Memory B cell (primary cell): ENCODE data around the gene ISG15.

Experiments used
- ATAC-seq: fragments of 150-1000 bp; cut with Tn5 transposase; 2 replicates; pipeline ENCODE4 v1.10.0; 2021; ENCODE audit warnings: low read depth, mild to moderate bottlenecking, moderate library complexity
- DNase-seq, 2 donors: peaks; one replicate each; pipeline ENCODE4 v3.0.0; 2022; ENCODE audit warnings: low spot score in 2 of 2
- H3K27ac Mint-ChIP-seq: one replicate; pipeline ENCODE4 v1.8.0; 2022; ENCODE audit warnings: mild to moderate bottlenecking, moderate library complexity, mixed read lengths
- H3K27me3 Mint-ChIP-seq: one replicate; pipeline ENCODE4 v1.8.0; 2022; ENCODE audit warnings: mixed read lengths
- H3K36me3 Mint-ChIP-seq: one replicate; pipeline ENCODE4 v1.8.0; 2022; ENCODE audit warnings: mild to moderate bottlenecking, mixed read lengths
- H3K4me1 Mint-ChIP-seq: one replicate; pipeline ENCODE4 v1.8.0; 2022; ENCODE audit warnings: mixed read lengths
- H3K4me3 Mint-ChIP-seq: one replicate; pipeline ENCODE4 v1.8.0; 2022; ENCODE audit warnings: mild to moderate bottlenecking, moderate library complexity, mixed read lengths
- H3K9me3 Mint-ChIP-seq: one replicate; pipeline ENCODE4 v1.8.0; 2022; ENCODE audit warnings: mixed read lengths

Gene ISG15

GRCh38 chr1:1042835-1043234 lies 29.5 kb downstream of the ISG15 start:
- no peak for ATAC-seq
- H3K27ac Mint-ChIP-seq: no peak overlapping the region
- peak overlapping the region; percentile 39 for H3K4me3 Mint-ChIP-seq

GRCh38 chr1:1043411-1043810 lies 30.1 kb downstream of the ISG15 start:
- no peaks in the 10 kb centered on the region for H3K9me3 Mint-ChIP-seq
- ATAC-seq (no peak), DNase-seq (no peak)
- peaks cover 9% of the 10 kb centered on the region for H3K27me3 Mint-ChIP-seq
- H3K4me3 Mint-ChIP-seq: no peak overlapping the region
- H3K27ac Mint-ChIP-seq: no peak overlapping the region
- H3K36me3 Mint-ChIP-seq: peaks cover 1% of the 10 kb centered on the region
- peaks cover 13% of the 10 kb centered on the region for H3K4me1 Mint-ChIP-seq

More at GRCh38 chr1:1042835-1043234, 29.5 kb downstream of the ISG15 start:
- no peak for DNase-seq
- no peaks in the 10 kb centered on the region for H3K9me3 Mint-ChIP-seq
- peaks cover 17% of the 10 kb centered on the region for H3K4me1 Mint-ChIP-seq
- H3K36me3 Mint-ChIP-seq: peaks cover 1% of the 10 kb centered on the region
- H3K27me3 Mint-ChIP-seq: peaks cover 9% of the 10 kb centered on the region

- no peak overlapping the region for H3K27ac Mint-ChIP-seq
- H3K4me3 Mint-ChIP-seq: no peak overlapping the region
- peaks cover 1% of the 10 kb centered on the region for H3K36me3 Mint-ChIP-seq
- H3K9me3 Mint-ChIP-seq: no peaks in the 10 kb centered on the region
- H3K27me3 Mint-ChIP-seq: peaks cover 6% of the 10 kb centered on the region
- DNase-seq (no peak), ATAC-seq (no peak)
- peaks cover 8% of the 10 kb centered on the region for H3K4me1 Mint-ChIP-seq
Measured at GRCh38 chr1:1043921-1044320, 30.6 kb downstream of the ISG15 start.

- DNase-seq: no peak
- H3K9me3 Mint-ChIP-seq: no peaks in the 10 kb centered on the region
- H3K27ac Mint-ChIP-seq: no peak overlapping the region
- H3K4me3 Mint-ChIP-seq: no peak overlapping the region
- no peak for ATAC-seq
- H3K36me3 Mint-ChIP-seq: peaks cover 1% of the 10 kb centered on the region
- peaks cover 3% of the 10 kb centered on the region for H3K27me3 Mint-ChIP-seq
- H3K4me1 Mint-ChIP-seq: peaks cover 3% of the 10 kb centered on the region
Measured at GRCh38 chr1:1044455-1045078, 31.3 kb downstream of the ISG15 start.

GRCh38 chr1:1045129-1045528 lies 31.8 kb downstream of the ISG15 start:
- Mint-ChIP-seq H3K36me3 (peaks cover 1% of the 10 kb centered on the region), H3K27me3 (no peaks in the 10 kb centered on the region), H3K4me1 (no peaks in the 10 kb centered on the region), H3K9me3 (no peaks in the 10 kb centered on the region), H3K27ac (no peak overlapping the region), H3K4me3 (no peak overlapping the region)
- ATAC-seq (no peak), DNase-seq (no peak)

GRCh38 chr1:1046243-1046642 lies 32.9 kb downstream of the ISG15 start:
- H3K27ac Mint-ChIP-seq: no peak overlapping the region
- ATAC-seq (no peak), DNase-seq (no peak)
- H3K27me3 Mint-ChIP-seq: peaks cover 2% of the 10 kb centered on the region
- H3K9me3 Mint-ChIP-seq: no peaks in the 10 kb centered on the region
- peaks cover 3% of the 10 kb centered on the region for H3K4me1 Mint-ChIP-seq
- H3K4me3 Mint-ChIP-seq: no peak overlapping the region
- H3K36me3 Mint-ChIP-seq: peaks cover 1% of the 10 kb centered on the region

GRCh38 chr1:1046767-1047166 lies 33.5 kb downstream of the ISG15 start:
- ATAC-seq (no peak), DNase-seq (no peak)
- H3K4me1 Mint-ChIP-seq: peaks cover 3% of the 10 kb centered on the region
- H3K36me3 Mint-ChIP-seq: peaks cover 1% of the 10 kb centered on the region
- H3K27me3 Mint-ChIP-seq: peaks cover 2% of the 10 kb centered on the region
- no peak overlapping the region for H3K4me3 Mint-ChIP-seq
- no peak overlapping the region for H3K27ac Mint-ChIP-seq
- H3K9me3 Mint-ChIP-seq: no peaks in the 10 kb centered on the region

GRCh38 chr1:1047407-1047806 lies 34.1 kb downstream of the ISG15 start:
- peaks cover 3% of the 10 kb centered on the region for H3K4me1 Mint-ChIP-seq
- H3K4me3 Mint-ChIP-seq: no peak overlapping the region
- no peak overlapping the region for H3K27ac Mint-ChIP-seq
- no peak for ATAC-seq
- peaks cover 2% of the 10 kb centered on the region for H3K27me3 Mint-ChIP-seq
- H3K36me3 Mint-ChIP-seq: peaks cover 1% of the 10 kb centered on the region
- H3K9me3 Mint-ChIP-seq: no peaks in the 10 kb centered on the region
- no peak for DNase-seq

- peaks cover 3% of the 10 kb centered on the region for H3K4me1 Mint-ChIP-seq
- ATAC-seq: no peak
- H3K27me3 Mint-ChIP-seq: peaks cover 2% of the 10 kb centered on the region
- H3K4me3 Mint-ChIP-seq: no peak overlapping the region
- no peak overlapping the region for H3K27ac Mint-ChIP-seq
- H3K36me3 Mint-ChIP-seq: peaks cover 1% of the 10 kb centered on the region
- H3K9me3 Mint-ChIP-seq: no peaks in the 10 kb centered on the region
- DNase-seq: no peak
Measured at GRCh38 chr1:1047963-1048362, 34.7 kb downstream of the ISG15 start.

- Mint-ChIP-seq H3K27ac (no peak overlapping the region), H3K9me3 (no peaks in the 10 kb centered on the region), H3K4me1 (peaks cover 3% of the 10 kb centered on the region), H3K36me3 (no peaks in the 10 kb centered on the region), H3K27me3 (peaks cover 2% of the 10 kb centered on the region), H3K4me3 (no peak overlapping the region)
- DNase-seq (no peak), ATAC-seq (no peak)
Measured at GRCh38 chr1:1048765-1049164, 35.5 kb downstream of the ISG15 start.

- no peak for ATAC-seq
- H3K9me3 Mint-ChIP-seq: no peaks in the 10 kb centered on the region
- H3K27me3 Mint-ChIP-seq: peaks cover 2% of the 10 kb centered on the region
- H3K4me1 Mint-ChIP-seq: peaks cover 3% of the 10 kb centered on the region
- H3K27ac Mint-ChIP-seq: no peak overlapping the region
- H3K4me3 Mint-ChIP-seq: no peak overlapping the region
- no peaks in the 10 kb centered on the region for H3K36me3 Mint-ChIP-seq
- no peak for DNase-seq
Measured at GRCh38 chr1:1049318-1050165, 36.2 kb downstream of the ISG15 start.

- no peak overlapping the region for H3K27ac Mint-ChIP-seq
- H3K4me1 Mint-ChIP-seq: peaks cover 3% of the 10 kb centered on the region
- H3K9me3 Mint-ChIP-seq: no peaks in the 10 kb centered on the region
- H3K27me3 Mint-ChIP-seq: peaks cover 2% of the 10 kb centered on the region
- ATAC-seq (peak; percentile 96), DNase-seq (no peak)
- no peaks in the 10 kb centered on the region for H3K36me3 Mint-ChIP-seq
- H3K4me3 Mint-ChIP-seq: peak overlapping the region; percentile 66
Measured at GRCh38 chr1:1050577-1051052, 37.3 kb downstream of the ISG15 start.

- H3K4me3 Mint-ChIP-seq: no peak overlapping the region
- peaks cover 6% of the 10 kb centered on the region for H3K27me3 Mint-ChIP-seq
Measured at GRCh38 chr1:1051127-1051810, 38.0 kb downstream of the ISG15 start.

More at GRCh38 chr1:1051127-1051810, 38.0 kb downstream of the ISG15 start:
- H3K27ac Mint-ChIP-seq: no peak overlapping the region
- H3K4me1 Mint-ChIP-seq: peaks cover 4% of the 10 kb centered on the region
- no peaks in the 10 kb centered on the region for H3K36me3 Mint-ChIP-seq
- ATAC-seq (peak; percentile 3), DNase-seq (no peak)
- no peaks in the 10 kb centered on the region for H3K9me3 Mint-ChIP-seq
